Measurements from ENCODE around the gene NAMPT.

DNA sequence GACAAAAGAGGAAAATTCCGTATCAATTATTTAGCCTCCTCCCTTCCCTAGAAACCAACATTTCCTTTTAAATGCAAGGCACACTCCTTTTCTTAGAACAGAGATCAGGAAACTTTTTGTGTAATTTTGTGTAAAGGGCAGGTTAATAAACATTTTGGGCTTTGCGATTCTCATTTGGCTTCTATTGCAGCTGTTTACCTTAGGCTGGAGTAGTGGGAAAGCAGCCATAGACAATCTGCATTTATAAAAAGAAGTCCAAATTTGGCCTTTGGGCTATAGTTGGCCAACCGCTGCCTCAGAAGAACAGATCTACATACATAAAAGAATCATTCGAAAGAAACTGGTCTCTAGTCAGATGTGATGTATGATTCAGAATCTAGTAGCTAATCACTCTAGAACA lies 35.3 kb downstream of the NAMPT start:
- TF ChIP-seq, protein P1, sequence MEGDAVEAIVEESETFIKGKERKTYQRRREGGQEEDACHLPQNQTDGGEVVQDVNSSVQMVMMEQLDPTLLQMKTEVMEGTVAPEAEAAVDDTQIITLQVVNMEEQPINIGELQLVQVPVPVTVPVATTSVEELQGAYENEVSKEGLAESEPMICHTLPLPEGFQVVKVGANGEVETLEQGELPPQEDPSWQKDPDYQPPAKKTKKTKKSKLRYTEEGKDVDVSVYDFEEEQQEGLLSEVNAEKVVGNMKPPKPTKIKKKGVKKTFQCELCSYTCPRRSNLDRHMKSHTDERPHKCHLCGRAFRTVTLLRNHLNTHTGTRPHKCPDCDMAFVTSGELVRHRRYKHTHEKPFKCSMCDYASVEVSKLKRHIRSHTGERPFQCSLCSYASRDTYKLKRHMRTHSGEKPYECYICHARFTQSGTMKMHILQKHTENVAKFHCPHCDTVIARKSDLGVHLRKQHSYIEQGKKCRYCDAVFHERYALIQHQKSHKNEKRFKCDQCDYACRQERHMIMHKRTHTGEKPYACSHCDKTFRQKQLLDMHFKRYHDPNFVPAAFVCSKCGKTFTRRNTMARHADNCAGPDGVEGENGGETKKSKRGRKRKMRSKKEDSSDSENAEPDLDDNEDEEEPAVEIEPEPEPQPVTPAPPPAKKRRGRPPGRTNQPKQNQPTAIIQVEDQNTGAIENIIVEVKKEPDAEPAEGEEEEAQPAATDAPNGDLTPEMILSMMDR (IDR thresholded peaks at IDR 0.05) = no peak
- TF ChIP-seq POLR2A (IDR thresholded peaks at IDR 0.05) = no peak
- TF ChIP-seq EP300 (IDR thresholded peaks at IDR 0.05) = no peak
- TF ChIP-seq POLR2AphosphoS5 (IDR thresholded peaks at IDR 0.05) = no peak
